Spleen (tissue), 7 donors: Measurements from ENCODE around the gene ACTN4.
"Not testable (repeated sequence)": the region's sequence is repeated elsewhere in the genome, so short reads cannot be mapped to it uniquely, and the experiment has no call there.

Experiments used
- CTCF ChIP-seq, 11 experiments: fragments of 200-600 bp in 7 of 11; fragments of 450-650 bp in 4 of 11; sonication (generic) in 4 of 11; IDR thresholded peaks in 8 of 11; conservative IDR thresholded peaks in 3 of 11; 1 replicate in 7 of 11; 2 replicates in 4 of 11; pipeline versions ENCODE4 v1.4.0 to v1.8.0; 2016 to 2021; ENCODE audit warnings: antibody characterized with exemption in 11 of 11, inconsistent platforms in 4 of 11, mild to moderate bottlenecking in 1 of 11
- POLR2A ChIP-seq, 3 donors: fragments of 450-650 bp; IDR thresholded peaks; one replicate each; pipeline ENCODE4 v1.5.1; 2017; ENCODE audit warnings: antibody characterized with exemption in 3 of 3, mild to moderate bottlenecking in 1 of 3
- donor health status: DM: no; HTN: no; CAD: no; lungs with moderate emphysema.
- donor health status: DM: no; HTN: no; CAD: no.
- donor health status: DM: no; HTN: no; CAD: no.

- not testable (repeated sequence) for TF ChIP-seq POLR2A (IDR thresholded peaks at IDR 0.05); CTCF (IDR thresholded peaks at IDR 0.05 in 8 of 11, conservative IDR thresholded peaks at IDR 0.05 in 3 of 11)
Measured at GRCh38 chr19:38761884-38762389, 114.5 kb downstream of the ACTN4 start.
